PC-3 (cell line): ENCODE results near the gene ASIP. TPM values are rescaled to one million over a fixed set of nuclear protein-coding genes. Genes with fewer than 3 reads are reported as not detected.

Experiments used
- ATAC-seq: fragments of 200-7000 bp; cut with Tn5 transposase; 2 replicates; pipeline ENCODE4 v1.9.1; 2020; ENCODE audit warnings: mild to moderate bottlenecking, moderate library complexity
- BruUV-seq: library from RNA; stranded (reverse); fragments of 400-500 nt; replicated peaks from 2 replicates; lab custom pipeline; 2021; lab: Mats Ljungman, UMichigan
- CTCF ChIA-PET: fragments of 300-600 bp; sonication (Branson Sonifier 250); formaldehyde crosslinking; loops from one replicate; lab custom pipeline; 2022; ENCODE audit warnings: antibody characterized with exemption; lab: Charles Lee
- POLR2A ChIA-PET: fragments of 300-600 bp; sonication (Branson Sonifier 250); formaldehyde crosslinking; loops from one replicate; lab custom pipeline; 2022; ENCODE audit warnings: antibody characterized with exemption; ENCODE audit not compliant: unreplicated experiment; lab: Charles Lee
- DNase-seq: peaks from one replicate; pipeline ENCODE4 v3.0.0-alpha.2; 2015
- H2AFZ ChIP-seq: fragments of 300-600 bp; sonication (generic); 2 replicates; pipeline ENCODE4 v1.6.0; 2016; ENCODE audit warnings: antibody characterized with exemption, low read length
- H3F3A ChIP-seq: fragments of 300-600 bp; sonication (generic); one replicate; pipeline ENCODE4 v1.6.0; 2017; ENCODE audit warnings: antibody characterized with exemption, low read length, control low read depth, mild to moderate bottlenecking; ENCODE audit not compliant: unreplicated experiment
- H3K27ac ChIP-seq: fragments of 300-600 bp; sonication (generic); 2 replicates; pipeline ENCODE4 v1.5.1; 2016; ENCODE audit warnings: mild to moderate bottlenecking, low read length
- H3K27me3 ChIP-seq: fragments of 300-600 bp; sonication (generic); 2 replicates; pipeline ENCODE4 v1.6.1; 2016; ENCODE audit warnings: low read length, mixed read lengths
- H3K36me3 ChIP-seq: fragments of 300-600 bp; sonication (generic); 2 replicates; pipeline ENCODE4 v1.6.1; 2016; ENCODE audit warnings: low read depth, mixed run types, low read length, mixed read lengths
- H3K4me1 ChIP-seq: fragments of 300-600 bp; sonication (generic); 2 replicates; pipeline ENCODE4 v1.5.1; 2016; ENCODE audit warnings: low read length; ENCODE audit not compliant: insufficient read depth
- H3K4me2 ChIP-seq: fragments of 300-600 bp; sonication (generic); 2 replicates; pipeline ENCODE4 v1.6.0; 2016; ENCODE audit warnings: low read length
- H3K4me3 ChIP-seq: fragments of 300-600 bp; sonication (generic); 2 replicates; pipeline ENCODE4 v1.5.1; 2016; ENCODE audit warnings: mild to moderate bottlenecking, low read length, mixed read lengths
- H3K79me2 ChIP-seq: fragments of 300-600 bp; sonication (generic); 2 replicates; pipeline ENCODE4 v1.6.1; 2017; ENCODE audit warnings: low read length, mixed read lengths
- H3K9ac ChIP-seq: fragments of 300-600 bp; sonication (generic); 2 replicates; pipeline ENCODE4 v1.6.0; 2016; ENCODE audit warnings: mild to moderate bottlenecking, low read length
- H3K9me2 ChIP-seq: fragments of 300-600 bp; sonication (generic); replicated peaks from 2 replicates; pipeline ENCODE4 v1.6.1; 2016; ENCODE audit warnings: mixed run types, low read length, mixed read lengths
- H3K9me3 ChIP-seq: fragments of 300-600 bp; sonication (generic); 2 replicates; pipeline ENCODE4 v1.6.1; 2016; ENCODE audit warnings: low read length, mixed read lengths
- H4K20me1 ChIP-seq: fragments of 300-600 bp; sonication (generic); 2 replicates; pipeline ENCODE4 v1.6.1; 2016; ENCODE audit warnings: low read length, mixed read lengths
- CTCF ChIP-seq: fragments of 300-600 bp; sonication (generic); conservative IDR thresholded peaks from 2 replicates; pipeline ENCODE4 v1.5.1; 2017; ENCODE audit warnings: antibody characterized with exemption, low read depth, mild to moderate bottlenecking, low read length
- EZH2 ChIP-seq: fragments of 300-600 bp; sonication (generic); IDR thresholded peaks from one replicate; pipeline ENCODE4 v1.6.1; 2017; ENCODE audit warnings: antibody characterized with exemption, mild to moderate bottlenecking, low read length; ENCODE audit not compliant: unreplicated experiment
- EZH2phosphoT487 ChIP-seq: fragments of 300-600 bp; sonication (generic); IDR thresholded peaks from 2 replicates; pipeline ENCODE4 v1.6.1; 2018; ENCODE audit warnings: mild to moderate bottlenecking, antibody characterized with exemption, low read length, borderline replicate concordance
- intact Hi-C: fragments of 100-400 bp; cut with micrococcal nuclease; formaldehyde crosslinking; loops from 2 replicates; pipeline ENCODE4 v1.9.0; 2023
- total RNA-seq: library from RNA; depleted of rRNA; stranded (reverse); fragments of >200 nt; gene quantifications from 2 replicates; pipeline ENCODE4 v1.2.3, GENCODE V29; 2014

The ASIP gene
- total RNA-seq, 1 experiment from 2014 or later: not detected

GRCh38 chr20:34290471-34290870, 49.2 kb downstream of the ASIP start:
- POLR2A ChIA-PET: no interaction called here

GRCh38 chr20:34292496-34292895, 51.3 kb downstream of the ASIP start:
- Histone ChIP-seq H3F3A (no peaks in the 10 kb centered on the region), H4K20me1 (peaks cover 24% of the 10 kb centered on the region), H3K36me3 (peaks cover 65% of the 10 kb centered on the region), H3K4me1 (no peaks in the 10 kb centered on the region), H2AFZ (no peak overlapping the region), H3K79me2 (peaks cover 36% of the 10 kb centered on the region), H3K4me3 (no peak overlapping the region), H3K9me2 (no peaks in the 10 kb centered on the region), H3K27me3 (no peaks in the 10 kb centered on the region), H3K27ac (no peak overlapping the region), H3K9ac (no peak overlapping the region), H3K4me2 (no peak overlapping the region), H3K9me3 (no peaks in the 10 kb centered on the region)
- no peak for TF ChIP-seq EZH2
- no peak for TF ChIP-seq CTCF
- no peak for TF ChIP-seq EZH2phosphoT487
- BruUV-seq: no TSS peak
- intact Hi-C loops: no loop called here
- ATAC-seq (no peak), DNase-seq (no peak)
- ChIA-PET CTCF (no interaction called here), POLR2A (no interaction called here)

More at GRCh38 chr20:34290471-34290870, 49.2 kb downstream of the ASIP start:
- H3K4me1 ChIP-seq: no peaks in the 10 kb centered on the region
- peaks cover 67% of the 10 kb centered on the region for H3K36me3 ChIP-seq
- no peak overlapping the region for H2AFZ ChIP-seq
- intact Hi-C loops: no loop called here
- no peaks in the 10 kb centered on the region for H3K27me3 ChIP-seq
- H3K27ac ChIP-seq: no peak overlapping the region
- no peak for DNase-seq
- TF ChIP-seq CTCF: no peak
- no peak for TF ChIP-seq EZH2
- no peak for TF ChIP-seq EZH2phosphoT487
- ATAC-seq: no peak
- CTCF ChIA-PET: no interaction called here
- no peaks in the 10 kb centered on the region for H3K9me2 ChIP-seq
- BruUV-seq: no TSS peak
- H3K79me2 ChIP-seq: peaks cover 16% of the 10 kb centered on the region
- H3K9ac ChIP-seq: no peak overlapping the region
- no peak overlapping the region for H3K4me2 ChIP-seq
- no peaks in the 10 kb centered on the region for H3K9me3 ChIP-seq
- peaks cover 9% of the 10 kb centered on the region; the same call in 1 of the 2 replicates for H4K20me1 ChIP-seq
- no peak overlapping the region for H3K4me3 ChIP-seq
- no peaks in the 10 kb centered on the region for H3F3A ChIP-seq

- no peaks in the 10 kb centered on the region for H3K9me3 ChIP-seq
- peaks cover 40% of the 10 kb centered on the region for H3K79me2 ChIP-seq
- TF ChIP-seq CTCF (no peak), EZH2 (no peak), EZH2phosphoT487 (no peak)
- POLR2A ChIA-PET: no interaction called here
- CTCF ChIA-PET: no interaction called here
- H3F3A ChIP-seq: no peaks in the 10 kb centered on the region
- peaks cover 59% of the 10 kb centered on the region for H3K36me3 ChIP-seq
- H3K4me2 ChIP-seq: no peak overlapping the region
- H3K27ac ChIP-seq: no peak overlapping the region
- H3K4me3 ChIP-seq: no peak overlapping the region
- DNase-seq (no peak), ATAC-seq (no peak)
- BruUV-seq: no TSS peak
- no peak overlapping the region for H3K9ac ChIP-seq
- intact Hi-C loops: no loop called here
- no peaks in the 10 kb centered on the region for H3K27me3 ChIP-seq
- H3K9me2 ChIP-seq: no peaks in the 10 kb centered on the region
- H3K4me1 ChIP-seq: no peaks in the 10 kb centered on the region
- no peak overlapping the region for H2AFZ ChIP-seq
- peaks cover 24% of the 10 kb centered on the region for H4K20me1 ChIP-seq
Measured at GRCh38 chr20:34293119-34293518, 51.9 kb downstream of the ASIP start.
